H9 (cell line): ENCODE data around the gene LPP. TPM values are rescaled to one million over a fixed set of nuclear protein-coding genes. Genes with fewer than 3 reads are reported as not detected.

Source experiments
- DNase-seq: peaks from one replicate; pipeline ENCODE4 v3.0.0-alpha.2; 2017
- H2AFZ ChIP-seq: one replicate; pipeline ENCODE4 v1.6.1; 2013; ENCODE audit warnings: mild to moderate bottlenecking, low read length, control low read depth, moderate library complexity
- H2AK5ac ChIP-seq: 2 replicates; pipeline ENCODE4 v1.6.1; 2013; ENCODE audit warnings: low read length, control low read depth, mixed read lengths; ENCODE audit not compliant: insufficient read length
- H2BK120ac ChIP-seq: one replicate; pipeline ENCODE4 v1.6.1; 2013; ENCODE audit warnings: low read depth, mild to moderate bottlenecking, low read length, control low read depth, inconsistent platforms; ENCODE audit not compliant: poor library complexity, severe bottlenecking
- H2BK12ac ChIP-seq: 2 replicates; pipeline ENCODE4 v1.6.1; 2013; ENCODE audit warnings: low read length, control low read depth, mixed read lengths, low read depth; ENCODE audit not compliant: insufficient read length
- H2BK15ac ChIP-seq: 2 replicates; pipeline ENCODE4 v1.6.1; 2013; ENCODE audit warnings: low read depth, low read length, control low read depth
- H2BK20ac ChIP-seq: one replicate; pipeline ENCODE4 v1.6.1; 2013; ENCODE audit warnings: low read depth, mild to moderate bottlenecking, low read length, control low read depth, inconsistent platforms; ENCODE audit not compliant: poor library complexity, severe bottlenecking
- H2BK5ac ChIP-seq: 2 replicates; pipeline ENCODE4 v1.6.1; 2013; ENCODE audit warnings: low read length, control low read depth, mixed read lengths; ENCODE audit not compliant: insufficient read length
- H3K14ac ChIP-seq: 2 replicates; pipeline ENCODE4 v1.6.1; 2013; ENCODE audit warnings: low read length, control low read depth; ENCODE audit not compliant: insufficient read depth
- H3K18ac ChIP-seq: 2 replicates; pipeline ENCODE4 v1.6.1; 2013; ENCODE audit warnings: low read depth, mild to moderate bottlenecking, mixed read lengths, low read length, control low read depth; ENCODE audit not compliant: insufficient read length
- H3K23ac ChIP-seq: 2 replicates; pipeline ENCODE4 v1.6.1; 2013; ENCODE audit warnings: low read length, control low read depth, mixed read lengths, low read depth; ENCODE audit not compliant: insufficient read length
- H3K23me2 ChIP-seq: 2 replicates; pipeline ENCODE4 v1.6.1; 2013; ENCODE audit warnings: low read depth, mild to moderate bottlenecking, mixed read lengths, low read length, control low read depth; ENCODE audit not compliant: insufficient read length, poor library complexity, severe bottlenecking
- H3K27ac ChIP-seq: 2 replicates; pipeline ENCODE4 v1.5.1; 2013; ENCODE audit warnings: low read length, control low read depth, mixed read lengths, low read depth; ENCODE audit not compliant: insufficient read length
- H3K27me3 ChIP-seq: 2 replicates; pipeline ENCODE4 v1.6.1; 2013; ENCODE audit warnings: low read length, control low read depth, inconsistent platforms; ENCODE audit not compliant: insufficient read depth
- H3K4ac ChIP-seq: 2 replicates; pipeline ENCODE4 v1.6.1; 2013; ENCODE audit warnings: low read depth, mild to moderate bottlenecking, control low read depth, inconsistent platforms, low read length, moderate library complexity
- H3K4me1 ChIP-seq: 2 replicates; pipeline ENCODE4 v1.6.1; 2013; ENCODE audit warnings: low read length, control low read depth, inconsistent platforms; ENCODE audit not compliant: insufficient read depth
- H3K4me2 ChIP-seq: 2 replicates; pipeline ENCODE4 v1.6.1; 2013; ENCODE audit warnings: low read length, control low read depth, mixed read lengths; ENCODE audit not compliant: insufficient read length, insufficient read depth
- H3K56ac ChIP-seq: 2 replicates; pipeline ENCODE4 v1.6.1; 2013; ENCODE audit warnings: low read depth, mild to moderate bottlenecking, mixed read lengths, low read length, control low read depth; ENCODE audit not compliant: insufficient read length
- H3K79me1 ChIP-seq: 2 replicates; pipeline ENCODE4 v1.6.1; 2013; ENCODE audit warnings: low read depth, mild to moderate bottlenecking, moderate library complexity, low read length, control low read depth, inconsistent platforms; ENCODE audit not compliant: insufficient read depth, poor library complexity, severe bottlenecking
- H3K79me2 ChIP-seq: 2 replicates; pipeline ENCODE4 v1.6.1; 2013; ENCODE audit warnings: low read length, control low read depth, inconsistent platforms; ENCODE audit not compliant: insufficient read depth
- H3K9ac ChIP-seq: 2 replicates; pipeline ENCODE4 v1.6.1; 2013; ENCODE audit warnings: low read length, control low read depth, mixed read lengths; ENCODE audit not compliant: insufficient read length; ENCODE audit errors: extremely low read depth
- H3K9me3 ChIP-seq: one replicate; pipeline ENCODE4 v1.6.1; 2013; ENCODE audit warnings: low read depth, low read length, inconsistent platforms; ENCODE audit not compliant: control insufficient read depth
- H3T11ph ChIP-seq: one replicate; pipeline ENCODE4 v1.6.1; 2013; ENCODE audit warnings: mild to moderate bottlenecking, low read length, control low read depth, inconsistent platforms
- H4K20me1 ChIP-seq: one replicate; pipeline ENCODE4 v1.6.1; 2013; ENCODE audit not compliant: control insufficient read depth, insufficient read length, insufficient read depth
- H4K5ac ChIP-seq: 2 replicates; pipeline ENCODE4 v1.6.1; 2013; ENCODE audit warnings: low read depth, mild to moderate bottlenecking, mixed read lengths, low read length, control low read depth; ENCODE audit not compliant: insufficient read length
- H4K8ac ChIP-seq: replicated peaks from 2 replicates; pipeline ENCODE4 v1.6.1; 2013; ENCODE audit warnings: low read length, control low read depth, mixed read lengths, low read depth; ENCODE audit not compliant: insufficient read length
- H4K91ac ChIP-seq: 2 replicates; pipeline ENCODE4 v1.6.1; 2013; ENCODE audit warnings: low read depth, mild to moderate bottlenecking, moderate library complexity, mixed read lengths, low read length, control low read depth; ENCODE audit not compliant: insufficient read length
- H3K27ac Mint-ChIP-seq, 3 experiments: 2 replicates in 2 of 3; 3 replicates in 1 of 3; pipeline ENCODE4 v1.8.0; 2020 to 2021; ENCODE audit warnings: mixed read lengths in 3 of 3, mild to moderate bottlenecking in 1 of 3, moderate library complexity in 1 of 3
- H3K27me3 Mint-ChIP-seq: 2 replicates; pipeline ENCODE4 v1.8.0; 2021; ENCODE audit warnings: low read depth, mild to moderate bottlenecking, moderate library complexity, mixed read lengths
- H3K36me3 Mint-ChIP-seq, 3 experiments: 2 replicates in 2 of 3; 3 replicates in 1 of 3; pipeline ENCODE4 v1.8.0; 2020 to 2021; ENCODE audit warnings: low read depth in 3 of 3, mixed read lengths in 3 of 3; ENCODE audit not compliant: insufficient read depth in 1 of 3
- H3K4me1 Mint-ChIP-seq, 2 experiments: 2 replicates each; pipeline ENCODE4 v1.8.0; 2020; ENCODE audit warnings: mixed read lengths in 2 of 2
- H3K4me3 Mint-ChIP-seq, 2 experiments: 2 replicates in 1 of 2; 3 replicates in 1 of 2; pipeline ENCODE4 v1.8.0; 2020 to 2021; ENCODE audit warnings: mild to moderate bottlenecking in 2 of 2, mixed read lengths in 2 of 2, moderate library complexity in 1 of 2
- H3K9me3 Mint-ChIP-seq, 2 experiments: 2 replicates in 1 of 2; 3 replicates in 1 of 2; pipeline ENCODE4 v1.8.0; 2020; ENCODE audit warnings: mild to moderate bottlenecking in 2 of 2, mixed read lengths in 2 of 2, moderate library complexity in 1 of 2
- CTCF ChIP-seq: fragments of 200-600 bp; sonication (generic); conservative IDR thresholded peaks from 3 replicates; pipeline ENCODE4 v1.8.0; 2021; ENCODE audit warnings: antibody characterized with exemption, mild to moderate bottlenecking
- WGBS: extraction: QIAGEN DNeasy Blood & Tissue Kit; methylation state at CpG from one replicate; pipeline ENCODE4 v1.1.7; 2013; ENCODE audit warnings: missing lambda C conversion rate, low lambda C conversion rate, mixed read lengths; ENCODE audit not compliant: insufficient read length; ENCODE audit errors: extremely low coverage; 5-methylcytosine and 5-hydroxymethylcytosine counted together
- total RNA-seq: library from RNA; stranded (reverse); gene quantifications from 2 replicates; pipeline ENCODE4 v1.2.1, GENCODE V29; 2021

Gene LPP
- total RNA-seq, 1 experiment from 2014 or later = 64.6 TPM

GRCh38 chr3:188446766-188447165 lies 292.8 kb downstream of the LPP start:
- Histone ChIP-seq H3K9me3 (no peaks in the 10 kb centered on the region), H2BK5ac (no peak overlapping the region), H2BK20ac (no peak overlapping the region), H3K23ac (no peak overlapping the region), H4K8ac (no peak overlapping the region), H2AK5ac (no peak overlapping the region), H3K56ac (no peak overlapping the region), H3K23me2 (no peaks in the 10 kb centered on the region), H2BK12ac (no peak overlapping the region), H3T11ph (no peak overlapping the region), H3K27ac (no peak overlapping the region), H3K4me1 (no peaks in the 10 kb centered on the region), H3K79me2 (no peaks in the 10 kb centered on the region), H3K9ac (no peak overlapping the region), H4K20me1 (no peaks in the 10 kb centered on the region), H3K14ac (no peak overlapping the region), H3K4me2 (no peak overlapping the region), H2AFZ (no peak overlapping the region), H3K18ac (no peak overlapping the region), H4K5ac (no peak overlapping the region), H2BK15ac (no peak overlapping the region), H3K79me1 (no peaks in the 10 kb centered on the region), H2BK120ac (no peak overlapping the region), H4K91ac (no peak overlapping the region), H3K27me3 (no peaks in the 10 kb centered on the region), H3K4ac (no peak overlapping the region)
- H3K4me3 Mint-ChIP-seq = no peak overlapping the region
- DNase-seq = no peak
- H3K27ac Mint-ChIP-seq = no peak overlapping the region; a peak in 2 of 7 replicates
- no peaks in the 10 kb centered on the region for H3K4me1 Mint-ChIP-seq
- no CpG with 5 or more reads among the region's 3 CpGs for WGBS
- H3K36me3 Mint-ChIP-seq = peaks cover 0 to 5% (median 2%) of the 10 kb centered on the region in 3 experiments; a peak in 2 of 7 replicates
- TF ChIP-seq CTCF = no peak
- H3K27me3 Mint-ChIP-seq = no peaks in the 10 kb centered on the region
- H3K9me3 Mint-ChIP-seq = no peaks in the 10 kb centered on the region
